Skeletal muscle satellite cell (primary cell): Measurements from ENCODE around the gene SLC66A1.

Experiments used
- H3K27me3 ChIP-seq: 2 replicates; pipeline ENCODE4 v1.7.0; 2013; ENCODE audit warnings: low read length; ENCODE audit not compliant: control insufficient read depth, insufficient read depth
- H3K36me3 ChIP-seq: 2 replicates; pipeline ENCODE4 v1.7.0; 2013; ENCODE audit warnings: mild to moderate bottlenecking, control low read depth, low read length; ENCODE audit not compliant: insufficient read depth
- H3K4me1 ChIP-seq: 2 replicates; pipeline ENCODE4 v1.7.0; 2013; ENCODE audit warnings: low read length; ENCODE audit not compliant: control insufficient read depth, insufficient read depth
- H3K4me2 ChIP-seq: 2 replicates; pipeline ENCODE4 v1.7.0; 2013; ENCODE audit warnings: mild to moderate bottlenecking, low read length
- H3K4me3 ChIP-seq: 2 replicates; pipeline ENCODE4 v1.7.0; 2013; ENCODE audit warnings: low read length
- H3K9ac ChIP-seq: 2 replicates; pipeline ENCODE4 v1.7.0; 2013; ENCODE audit warnings: mild to moderate bottlenecking, low read depth, low read length, moderate library complexity
- H3K9me3 ChIP-seq: replicated peaks from 2 replicates; pipeline ENCODE4 v1.7.0; 2013; ENCODE audit warnings: mild to moderate bottlenecking, control low read depth, low read length

SLC66A1 gene

GRCh38 chr1:19340387-19340937, 28.3 kb downstream of the SLC66A1 start:
- Histone ChIP-seq H3K4me1 (no peaks in the 10 kb centered on the region), H3K9me3 (no peaks in the 10 kb centered on the region), H3K36me3 (peaks cover 74% of the 10 kb centered on the region), H3K9ac (no peak overlapping the region), H3K4me3 (no peak overlapping the region), H3K4me2 (no peak overlapping the region), H3K27me3 (no peaks in the 10 kb centered on the region)

GRCh38 chr1:19341201-19342061, 29.3 kb downstream of the SLC66A1 start:
- H3K9me3 ChIP-seq: no peaks in the 10 kb centered on the region
- H3K9ac ChIP-seq: no peak overlapping the region
- H3K4me1 ChIP-seq: no peaks in the 10 kb centered on the region
- H3K4me3 ChIP-seq: no peak overlapping the region
- H3K36me3 ChIP-seq: peaks cover 74% of the 10 kb centered on the region
- no peaks in the 10 kb centered on the region for H3K27me3 ChIP-seq
- H3K4me2 ChIP-seq: no peak overlapping the region

- H3K4me3 ChIP-seq: no peak overlapping the region
- no peak overlapping the region for H3K9ac ChIP-seq
These were observed 30.1 kb downstream of the SLC66A1 start for GRCh38 chr1:19342062-19342750.

GRCh38 chr1:19342894-19343616, 30.9 kb downstream of the SLC66A1 start:
- Histone ChIP-seq H3K27me3 (no peaks in the 10 kb centered on the region), H3K9me3 (no peaks in the 10 kb centered on the region), H3K4me3 (no peak overlapping the region), H3K4me2 (no peak overlapping the region), H3K36me3 (peaks cover 73% of the 10 kb centered on the region), H3K9ac (no peak overlapping the region), H3K4me1 (no peaks in the 10 kb centered on the region)

More at GRCh38 chr1:19342062-19342750, 30.1 kb downstream of the SLC66A1 start:
- no peaks in the 10 kb centered on the region for H3K27me3 ChIP-seq
- H3K4me1 ChIP-seq: no peaks in the 10 kb centered on the region
- H3K9me3 ChIP-seq: no peaks in the 10 kb centered on the region
- H3K36me3 ChIP-seq: peaks cover 73% of the 10 kb centered on the region
- no peak overlapping the region for H3K4me2 ChIP-seq

GRCh38 chr1:19343617-19344350, 31.7 kb downstream of the SLC66A1 start:
- H3K27me3 ChIP-seq: no peaks in the 10 kb centered on the region
- H3K9me3 ChIP-seq: no peaks in the 10 kb centered on the region
- no peak overlapping the region for H3K4me3 ChIP-seq
- H3K9ac ChIP-seq: no peak overlapping the region
- no peaks in the 10 kb centered on the region for H3K4me1 ChIP-seq
- no peak overlapping the region for H3K4me2 ChIP-seq
- peaks cover 71% of the 10 kb centered on the region for H3K36me3 ChIP-seq

GRCh38 chr1:19344372-19344810, 32.3 kb downstream of the SLC66A1 start:
- Histone ChIP-seq H3K27me3 (no peaks in the 10 kb centered on the region), H3K9ac (no peak overlapping the region), H3K4me1 (no peaks in the 10 kb centered on the region), H3K4me2 (no peak overlapping the region), H3K4me3 (no peak overlapping the region), H3K36me3 (peaks cover 73% of the 10 kb centered on the region), H3K9me3 (no peaks in the 10 kb centered on the region)

- Histone ChIP-seq H3K9ac (no peak overlapping the region), H3K4me3 (no peak overlapping the region), H3K27me3 (no peaks in the 10 kb centered on the region), H3K4me1 (no peaks in the 10 kb centered on the region), H3K36me3 (peaks cover 72% of the 10 kb centered on the region), H3K9me3 (no peaks in the 10 kb centered on the region), H3K4me2 (no peak overlapping the region)
These were observed 32.7 kb downstream of the SLC66A1 start for GRCh38 chr1:19344831-19345230.

GRCh38 chr1:19345391-19345790, 33.3 kb downstream of the SLC66A1 start:
- Histone ChIP-seq H3K36me3 (peaks cover 71% of the 10 kb centered on the region), H3K9ac (no peak overlapping the region), H3K4me1 (no peaks in the 10 kb centered on the region), H3K4me3 (no peak overlapping the region), H3K4me2 (no peak overlapping the region), H3K27me3 (no peaks in the 10 kb centered on the region), H3K9me3 (no peaks in the 10 kb centered on the region)

- no peaks in the 10 kb centered on the region for H3K27me3 ChIP-seq
- peaks cover 65% of the 10 kb centered on the region for H3K36me3 ChIP-seq
- H3K4me2 ChIP-seq: no peak overlapping the region
- no peak overlapping the region for H3K9ac ChIP-seq
- H3K9me3 ChIP-seq: no peaks in the 10 kb centered on the region
- no peaks in the 10 kb centered on the region for H3K4me1 ChIP-seq
- no peak overlapping the region for H3K4me3 ChIP-seq
These were observed 33.9 kb downstream of the SLC66A1 start for GRCh38 chr1:19346026-19346425.

GRCh38 chr1:19347533-19348172, 35.5 kb downstream of the SLC66A1 start:
- Histone ChIP-seq H3K9me3 (no peaks in the 10 kb centered on the region), H3K36me3 (peaks cover 64% of the 10 kb centered on the region), H3K27me3 (no peaks in the 10 kb centered on the region), H3K4me1 (no peaks in the 10 kb centered on the region), H3K9ac (no peak overlapping the region), H3K4me3 (no peak overlapping the region), H3K4me2 (no peak overlapping the region)
